Measurements from ENCODE around the gene PPID.
"Not testable (repeated sequence)": the region's sequence is repeated elsewhere in the genome, so short reads cannot be mapped to it uniquely, and the experiment has no call there.

The PPID gene

DNA sequence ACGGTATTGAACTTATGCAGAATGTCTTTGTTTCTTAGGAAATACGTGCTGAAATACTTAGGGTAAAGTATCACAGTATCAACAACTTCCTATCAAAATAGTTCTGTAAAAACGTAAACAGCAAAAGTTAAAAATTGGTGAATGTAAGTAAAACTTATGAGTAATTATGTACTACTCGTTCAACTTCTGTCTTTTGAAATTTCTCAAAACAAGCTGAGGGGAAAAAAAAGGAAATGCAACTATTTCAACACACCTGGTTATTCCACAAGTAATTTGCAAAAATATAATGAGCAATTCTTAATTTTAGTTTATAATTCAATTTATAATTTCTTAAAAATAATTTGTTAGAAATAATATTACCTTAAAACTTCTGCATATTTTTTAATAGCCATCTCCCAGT is 8.3 kb downstream of the PPID start:
- peaks cover 17% of the 10 kb centered on the region for H3K4me1 Mint-ChIP-seq (ENCODE audit: low read depth)
- H3K27me3 Mint-ChIP-seq: no peaks in the 10 kb centered on the region
- H3K36me3 Mint-ChIP-seq: peaks cover 10% of the 10 kb centered on the region
- no peak overlapping the region for H3K4me3 Mint-ChIP-seq
- H3K9me3 Mint-ChIP-seq (ENCODE audit: low read depth): no peaks in the 10 kb centered on the region
- H3K27ac Mint-ChIP-seq: no peak overlapping the region

DNA sequence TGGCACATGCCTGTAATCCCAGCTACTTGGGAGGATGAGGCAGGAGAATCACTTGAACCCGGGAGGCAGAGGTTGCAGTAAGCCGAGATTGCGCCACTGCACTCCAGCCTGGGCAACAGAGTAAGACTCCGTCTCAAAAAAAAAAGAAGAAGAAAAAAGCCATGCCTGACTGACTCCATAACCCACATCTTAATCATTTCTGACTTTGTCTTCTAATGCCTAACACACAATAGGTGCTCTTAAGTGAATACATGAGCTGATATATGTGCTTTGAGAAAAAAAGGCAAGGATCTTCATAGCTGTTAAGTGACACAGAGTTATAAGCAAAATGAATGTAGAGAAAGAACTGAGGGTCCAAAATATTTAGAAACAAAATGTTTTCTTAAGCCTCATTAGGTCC is 10.6 kb downstream of the PPID start:
- H3K4me3 Mint-ChIP-seq; H3K27me3 Mint-ChIP-seq; H3K4me1 Mint-ChIP-seq (ENCODE audit: low read depth); H3K27ac Mint-ChIP-seq; H3K9me3 Mint-ChIP-seq (ENCODE audit: low read depth); H3K36me3 Mint-ChIP-seq: not testable (repeated sequence)

DNA sequence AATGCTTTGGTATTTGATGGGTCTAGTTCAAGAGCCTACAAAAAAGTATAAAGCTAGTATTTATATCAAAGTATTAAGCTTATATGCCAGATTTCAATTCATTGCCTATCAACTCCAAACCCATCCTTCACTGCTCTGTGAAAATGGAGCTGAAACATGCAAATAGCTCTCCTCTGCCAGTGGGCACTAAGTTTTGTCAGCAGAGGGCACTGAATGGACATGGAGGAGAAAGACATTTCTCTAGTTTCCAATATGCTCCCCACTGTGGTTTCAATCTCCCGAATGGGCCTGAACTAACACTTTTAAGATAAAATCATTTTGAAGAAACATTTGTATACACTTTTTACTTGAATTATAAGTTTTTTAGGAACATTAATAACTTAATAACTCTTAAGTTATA is 12.4 kb downstream of the PPID start:
- Mint-ChIP-seq H3K4me1 (ENCODE audit: low read depth) (peaks cover 4% of the 10 kb centered on the region), H3K4me3 (no peak overlapping the region), H3K27me3 (no peaks in the 10 kb centered on the region), H3K36me3 (peaks cover 12% of the 10 kb centered on the region), H3K9me3 (ENCODE audit: low read depth) (no peaks in the 10 kb centered on the region), H3K27ac (no peak overlapping the region)

DNA sequence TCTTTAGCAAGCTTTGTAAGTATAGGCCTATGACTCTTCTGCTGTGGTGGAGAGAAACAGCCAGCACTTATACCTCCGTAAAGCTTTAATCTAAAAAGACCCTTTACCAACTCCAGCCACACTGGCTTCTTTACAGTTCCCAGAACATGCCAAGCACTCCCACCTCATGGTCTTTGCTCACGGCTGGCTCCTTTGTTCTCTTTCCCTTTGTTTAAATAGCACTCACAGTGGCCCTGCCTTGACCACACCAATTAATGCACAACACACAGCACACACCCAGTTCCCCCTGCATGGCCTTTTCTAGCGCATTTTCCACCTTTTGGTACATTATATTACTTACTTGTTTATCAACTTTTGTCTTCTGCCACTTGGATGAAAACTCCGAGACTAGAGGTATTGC is 18.9 kb downstream of the PPID start:
- Mint-ChIP-seq H3K27me3 (no peaks in the 10 kb centered on the region), H3K27ac (no peak overlapping the region), H3K4me1 (ENCODE audit: low read depth) (no peaks in the 10 kb centered on the region), H3K9me3 (ENCODE audit: low read depth) (no peaks in the 10 kb centered on the region), H3K36me3 (peaks cover 9% of the 10 kb centered on the region), H3K4me3 (no peak overlapping the region)

DNA sequence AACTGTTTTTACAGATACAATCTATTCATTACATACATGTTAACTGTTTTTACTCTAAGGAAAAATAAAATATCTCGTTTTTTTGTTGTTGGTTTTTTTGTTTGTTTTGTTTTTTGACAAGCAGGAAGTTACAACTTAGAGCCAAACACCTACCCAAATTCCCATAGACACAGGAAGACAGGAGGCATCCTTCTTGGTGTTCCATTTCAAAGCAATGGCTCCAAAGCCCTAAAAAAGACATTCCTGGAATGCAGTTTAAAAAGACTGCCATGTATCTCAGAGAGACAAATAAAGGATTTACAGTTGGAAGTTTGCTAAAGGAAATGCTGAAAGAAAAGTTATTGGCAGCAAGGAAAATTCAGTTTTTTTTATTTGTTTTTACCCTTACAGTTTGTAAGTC is 34.4 kb downstream of the PPID start:
- H3K9me3 Mint-ChIP-seq (ENCODE audit: low read depth): no peaks in the 10 kb centered on the region
- H3K36me3 Mint-ChIP-seq: peaks cover 15% of the 10 kb centered on the region
- H3K27me3 Mint-ChIP-seq: no peaks in the 10 kb centered on the region
- H3K4me3 Mint-ChIP-seq: no peak overlapping the region
- no peak overlapping the region for H3K27ac Mint-ChIP-seq
- H3K4me1 Mint-ChIP-seq (ENCODE audit: low read depth): no peaks in the 10 kb centered on the region

DNA sequence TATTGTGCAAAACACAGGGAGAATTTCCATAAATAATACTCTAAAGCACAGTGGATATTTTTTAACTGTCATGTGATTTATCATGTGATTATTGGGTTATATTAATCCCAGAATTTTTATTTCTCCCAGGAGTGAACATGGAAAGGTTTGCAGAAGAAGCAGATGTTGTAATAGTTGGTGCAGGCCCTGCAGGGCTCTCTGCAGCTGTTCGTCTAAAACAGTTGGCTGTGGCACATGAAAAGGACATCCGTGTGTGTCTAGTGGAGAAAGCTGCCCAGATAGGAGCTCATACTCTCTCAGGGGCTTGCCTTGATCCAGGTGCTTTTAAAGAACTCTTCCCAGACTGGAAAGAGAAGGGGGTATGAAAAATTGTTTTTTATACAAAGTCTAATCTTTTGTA is 41.1 kb downstream of the PPID start:
- H3K9me3 Mint-ChIP-seq (ENCODE audit: low read depth): no peaks in the 10 kb centered on the region
- H3K27ac Mint-ChIP-seq: no peak overlapping the region
- H3K36me3 Mint-ChIP-seq: peaks cover 19% of the 10 kb centered on the region
- no peak overlapping the region for H3K4me3 Mint-ChIP-seq
- no peaks in the 10 kb centered on the region for H3K27me3 Mint-ChIP-seq
- peaks cover 2% of the 10 kb centered on the region for H3K4me1 Mint-ChIP-seq (ENCODE audit: low read depth)

DNA sequence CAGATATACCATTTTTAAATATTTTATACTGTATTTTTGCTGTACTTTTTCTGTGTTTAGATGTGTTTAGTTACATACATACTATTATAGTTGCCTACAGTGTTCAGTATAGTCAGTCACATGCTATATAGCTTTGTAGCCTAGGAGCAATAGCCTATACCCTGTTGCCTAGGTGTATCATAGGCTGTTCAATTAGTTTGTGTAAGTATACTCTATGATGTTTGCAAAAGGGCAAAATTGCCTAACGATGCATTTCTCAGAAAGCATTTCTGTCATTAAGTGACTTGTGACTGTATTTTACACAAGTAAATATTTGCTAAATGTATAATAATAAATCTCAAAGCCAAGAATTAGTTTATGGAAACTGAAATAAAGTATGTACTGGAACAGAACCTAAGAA is 41.6 kb downstream of the PPID start:
- no peaks in the 10 kb centered on the region for H3K27me3 Mint-ChIP-seq
- H3K27ac Mint-ChIP-seq: no peak overlapping the region
- H3K4me1 Mint-ChIP-seq (ENCODE audit: low read depth): peaks cover 3% of the 10 kb centered on the region
- H3K9me3 Mint-ChIP-seq (ENCODE audit: low read depth): no peaks in the 10 kb centered on the region
- peaks cover 20% of the 10 kb centered on the region for H3K36me3 Mint-ChIP-seq
- no peak overlapping the region for H3K4me3 Mint-ChIP-seq

DNA sequence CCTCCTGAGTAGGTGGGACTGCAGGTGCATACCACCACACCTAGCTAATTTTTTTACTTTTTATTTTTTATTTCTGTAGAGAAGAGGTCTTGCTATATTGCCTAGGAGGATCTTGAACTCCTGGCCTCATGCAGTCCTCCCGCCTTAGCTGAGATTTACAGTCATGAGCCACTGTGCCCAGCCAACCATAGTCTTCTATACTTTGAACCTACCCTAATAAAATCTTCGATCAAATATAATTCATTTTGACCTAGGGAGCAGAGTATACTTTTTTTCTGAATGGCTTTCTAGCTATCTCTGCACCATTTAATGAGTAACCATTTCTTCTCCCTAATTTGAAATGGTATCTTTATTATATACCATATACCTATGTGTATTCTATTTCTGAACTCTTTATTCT is 44.4 kb downstream of the PPID start:
- Mint-ChIP-seq H3K36me3 (peaks cover 14% of the 10 kb centered on the region), H3K27me3 (no peaks in the 10 kb centered on the region), H3K9me3 (ENCODE audit: low read depth) (no peaks in the 10 kb centered on the region), H3K4me1 (ENCODE audit: low read depth) (peaks cover 7% of the 10 kb centered on the region), H3K27ac (no peak overlapping the region), H3K4me3 (no peak overlapping the region)

DNA sequence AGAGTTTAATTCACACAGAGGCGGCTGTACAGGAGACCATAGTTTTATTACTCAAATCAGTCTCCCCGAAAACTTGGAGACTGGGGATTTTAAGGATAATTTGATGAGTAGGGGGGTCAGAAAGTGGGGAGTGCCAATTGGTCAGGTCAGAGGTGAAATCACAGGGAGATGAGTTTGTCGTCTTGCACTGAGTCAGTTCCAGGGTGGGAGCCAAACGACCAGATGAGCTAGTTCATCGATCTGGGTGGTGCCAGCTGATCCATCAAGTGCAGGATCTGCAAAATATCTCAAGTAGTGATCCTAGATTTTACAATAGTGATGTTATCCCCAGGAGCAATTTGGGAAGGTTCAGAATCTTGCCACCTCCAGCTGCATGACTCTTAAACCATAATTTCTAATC is 47.1 kb downstream of the PPID start:
- Mint-ChIP-seq H3K27ac (no peak overlapping the region), H3K36me3 (peaks cover 11% of the 10 kb centered on the region), H3K4me1 (ENCODE audit: low read depth) (peaks cover 18% of the 10 kb centered on the region), H3K9me3 (ENCODE audit: low read depth) (no peaks in the 10 kb centered on the region), H3K27me3 (no peaks in the 10 kb centered on the region), H3K4me3 (no peak overlapping the region)

DNA sequence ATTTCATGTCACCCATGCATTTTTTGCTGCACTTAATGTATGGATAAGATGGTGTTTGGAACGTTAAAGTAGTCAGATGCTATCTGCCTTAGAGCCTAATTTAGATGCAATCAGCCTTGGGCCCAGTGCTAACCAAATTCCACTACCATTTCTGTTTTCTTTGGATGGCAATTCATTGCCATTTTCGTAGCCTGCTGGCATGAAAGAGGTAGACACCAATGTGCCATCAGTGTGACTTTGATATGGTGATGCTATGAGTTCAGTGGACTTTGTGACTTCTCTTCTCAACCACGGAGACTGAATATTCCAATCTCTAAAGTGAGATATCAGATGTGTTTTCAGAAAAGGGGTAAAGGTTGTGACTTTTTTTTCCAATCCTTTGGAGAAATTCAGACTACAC is 49.6 kb downstream of the PPID start:
- Mint-ChIP-seq H3K27me3 (no peaks in the 10 kb centered on the region), H3K4me3 (peak overlapping the region; percentile 98), H3K27ac (no peak overlapping the region), H3K36me3 (peaks cover 4% of the 10 kb centered on the region), H3K9me3 (ENCODE audit: low read depth) (no peaks in the 10 kb centered on the region), H3K4me1 (ENCODE audit: low read depth) (peaks cover 24% of the 10 kb centered on the region)

DNA sequence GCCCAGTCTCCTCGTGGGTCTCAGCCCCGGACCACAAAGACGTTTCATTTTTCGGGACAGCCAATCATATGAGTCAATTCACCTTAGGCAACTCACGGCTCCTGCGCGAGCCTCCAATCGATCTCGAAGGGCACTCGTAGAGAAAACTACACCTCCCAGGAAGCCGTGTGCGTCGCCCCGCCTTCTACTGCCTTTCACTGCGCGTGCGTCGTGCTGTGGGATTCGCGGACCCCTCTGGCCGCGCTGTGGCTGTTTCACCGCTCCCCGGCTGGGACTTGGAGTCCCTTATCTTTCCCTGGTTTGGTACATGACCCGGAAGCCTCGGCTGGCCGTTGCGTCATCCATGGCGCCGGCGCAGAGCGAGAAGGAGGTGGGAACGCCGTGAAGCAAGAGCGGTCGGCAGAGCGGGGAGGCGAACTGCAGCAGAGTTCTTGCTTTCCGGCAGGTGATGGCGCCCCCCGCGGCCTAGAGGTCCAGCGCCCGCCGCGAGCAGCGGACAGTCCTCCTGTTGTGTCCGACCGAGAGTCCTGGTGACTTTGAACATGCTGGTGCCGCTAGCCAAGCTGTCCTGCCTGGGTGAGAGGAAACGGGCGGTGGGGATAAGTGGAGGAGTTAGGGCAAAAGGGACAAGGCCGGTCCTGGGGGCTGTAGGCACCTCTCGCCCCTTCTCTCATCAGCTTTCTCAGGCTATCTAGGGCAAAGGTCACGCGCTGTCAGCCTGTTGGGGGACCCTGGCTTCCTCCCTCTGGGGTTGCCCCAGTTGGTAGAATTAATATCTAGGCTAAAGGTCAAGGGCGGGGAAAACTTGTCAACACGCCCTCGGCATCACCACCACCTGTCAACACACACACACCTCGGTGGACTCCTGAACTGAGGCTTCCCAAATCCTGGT is 51.0 kb downstream of the PPID start, which contains the start of gene ETFDH:
TSS of gene ETFDH (plus strand) at position 382 of the 892 bp plus-strand sequence. CDS start at position 543, 161 bp downstream.
- H3K27me3 Mint-ChIP-seq: no peaks in the 10 kb centered on the region
- H3K4me1 Mint-ChIP-seq (ENCODE audit: low read depth): peaks cover 24% of the 10 kb centered on the region
- H3K36me3 Mint-ChIP-seq: peaks cover 2% of the 10 kb centered on the region
- peak within 1 kb of the TSS; percentile 98 for H3K4me3 Mint-ChIP-seq
- H3K9me3 Mint-ChIP-seq (ENCODE audit: low read depth): no peaks in the 10 kb centered on the region
- peak within 1 kb of the TSS; percentile 97 for H3K27ac Mint-ChIP-seq

DNA sequence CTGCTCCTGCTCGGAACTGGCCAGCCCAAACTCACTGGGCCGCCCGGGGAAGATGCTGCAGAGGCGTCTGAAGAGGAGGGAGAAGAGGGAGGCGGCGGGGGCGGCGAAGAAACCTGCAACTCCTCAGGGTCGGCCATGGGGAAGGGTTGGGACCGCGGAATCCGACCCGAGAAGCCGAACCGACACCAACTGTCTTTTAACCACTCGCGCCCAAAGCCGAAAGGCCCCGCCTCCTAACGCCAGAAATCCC is 51.6 kb downstream of the PPID start, which contains the start of gene C4orf46:
TSS of gene C4orf46 (minus strand) at position 223 of the 250 bp plus-strand sequence. CDS start at position 137, 86 bp downstream.
- peak within 1 kb of the TSS; percentile 97 for H3K27ac Mint-ChIP-seq
- peaks cover 23% of the 10 kb centered on the region for H3K4me1 Mint-ChIP-seq (ENCODE audit: low read depth)
- no peaks in the 10 kb centered on the region for H3K9me3 Mint-ChIP-seq (ENCODE audit: low read depth)
- H3K27me3 Mint-ChIP-seq: no peaks in the 10 kb centered on the region
- H3K36me3 Mint-ChIP-seq: peaks cover 1% of the 10 kb centered on the region
- peak within 1 kb of the TSS; percentile 98 for H3K4me3 Mint-ChIP-seq

DNA sequence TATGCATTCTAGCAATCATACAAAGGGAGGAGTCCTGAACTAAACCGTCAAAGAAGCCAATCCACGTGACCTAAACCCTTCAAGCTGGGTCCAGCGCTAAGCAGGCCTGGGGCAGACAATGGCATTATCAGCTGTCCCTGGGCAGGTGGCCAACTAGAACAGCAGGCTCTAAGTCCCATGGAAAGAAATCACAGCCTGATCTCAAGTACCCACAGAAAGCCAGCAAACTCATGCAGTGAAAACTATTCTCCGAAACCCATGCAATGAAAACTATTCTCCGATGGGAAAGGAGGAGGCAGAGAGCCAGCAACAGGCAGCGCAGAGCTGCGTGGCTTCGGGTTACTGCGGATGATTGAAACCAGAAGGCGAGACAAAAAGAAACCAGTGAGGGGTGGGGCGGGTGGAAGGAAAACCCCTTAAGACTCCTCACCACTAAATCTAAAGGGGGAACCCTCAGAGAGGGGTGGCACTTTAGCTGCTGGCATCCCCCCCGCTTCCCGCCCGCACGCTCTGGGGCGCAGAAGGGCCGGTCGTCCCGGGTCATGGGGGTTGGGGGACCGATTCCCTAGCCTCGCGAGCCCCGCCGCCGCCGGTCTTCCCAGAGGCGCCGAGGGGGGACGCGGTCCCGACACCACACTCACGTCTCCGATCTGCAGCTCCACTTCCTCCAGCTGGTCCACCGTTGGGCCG is 52.1 kb downstream of the PPID start:
- H3K36me3 Mint-ChIP-seq: peaks cover 2% of the 10 kb centered on the region
- peak overlapping the region; percentile 98 for H3K4me3 Mint-ChIP-seq
- peak overlapping the region; percentile 97 for H3K27ac Mint-ChIP-seq
- no peaks in the 10 kb centered on the region for H3K27me3 Mint-ChIP-seq
- no peaks in the 10 kb centered on the region for H3K9me3 Mint-ChIP-seq (ENCODE audit: low read depth)
- H3K4me1 Mint-ChIP-seq (ENCODE audit: low read depth): peaks cover 22% of the 10 kb centered on the region

DNA sequence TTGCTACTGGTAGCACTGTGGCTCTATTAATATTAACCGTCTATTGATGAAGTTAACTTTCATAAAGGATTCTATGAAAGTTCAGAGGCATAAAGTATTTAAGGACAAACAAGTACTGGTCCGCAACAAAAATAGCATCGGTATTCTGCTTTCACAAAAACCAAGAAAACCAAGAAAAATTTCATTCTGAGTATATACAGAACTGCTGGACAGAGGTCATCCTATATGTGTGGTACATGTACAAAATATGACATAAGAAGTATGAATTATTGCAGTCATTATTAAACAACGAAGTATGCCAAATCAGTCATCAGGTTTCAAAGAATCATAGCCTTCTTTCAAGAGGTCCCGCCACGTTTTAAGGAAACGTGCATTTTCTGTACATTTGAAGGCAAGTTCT is 53.9 kb downstream of the PPID start:
- Mint-ChIP-seq H3K4me3 (no peak overlapping the region), H3K9me3 (ENCODE audit: low read depth) (no peaks in the 10 kb centered on the region), H3K4me1 (ENCODE audit: low read depth) (peaks cover 20% of the 10 kb centered on the region), H3K27me3 (no peaks in the 10 kb centered on the region), H3K27ac (no peak overlapping the region), H3K36me3 (peaks cover 2% of the 10 kb centered on the region)

DNA sequence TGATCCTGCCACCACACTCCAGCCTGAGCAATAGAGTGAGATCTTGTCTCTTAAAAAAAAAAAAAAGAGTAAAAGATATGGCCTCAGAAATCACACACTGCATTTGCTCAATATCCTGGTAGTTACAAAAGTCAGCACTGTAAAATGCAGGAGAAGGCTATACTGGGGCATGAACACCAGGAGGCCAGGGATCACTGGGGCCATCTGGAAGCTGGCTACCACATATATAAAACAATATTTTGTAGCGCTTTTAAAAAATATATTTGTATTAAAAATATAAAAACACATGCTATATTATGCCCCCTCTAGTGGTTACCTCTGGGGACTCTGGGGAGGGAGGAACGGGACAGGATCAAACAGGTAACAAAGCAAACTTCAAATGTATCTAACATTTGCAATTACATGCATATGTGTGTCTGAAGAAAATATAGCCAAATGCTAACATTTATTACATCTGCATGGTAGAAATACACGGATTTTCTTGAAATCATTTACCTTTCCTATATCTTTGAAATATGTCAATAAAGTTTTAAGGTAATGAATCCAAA is 55.5 kb downstream of the PPID start:
- no peak overlapping the region for H3K27ac Mint-ChIP-seq
- no peaks in the 10 kb centered on the region for H3K27me3 Mint-ChIP-seq
- peaks cover 14% of the 10 kb centered on the region for H3K4me1 Mint-ChIP-seq (ENCODE audit: low read depth)
- H3K36me3 Mint-ChIP-seq: peaks cover 2% of the 10 kb centered on the region
- H3K9me3 Mint-ChIP-seq (ENCODE audit: low read depth): no peaks in the 10 kb centered on the region
- no peak overlapping the region for H3K4me3 Mint-ChIP-seq
